ENCODE results near the gene HIGD1C.
"Not testable (repeated sequence)": the region's sequence is repeated elsewhere in the genome, so short reads cannot be mapped to it uniquely, and the experiment has no call there.

HIGD1C gene

DNA sequence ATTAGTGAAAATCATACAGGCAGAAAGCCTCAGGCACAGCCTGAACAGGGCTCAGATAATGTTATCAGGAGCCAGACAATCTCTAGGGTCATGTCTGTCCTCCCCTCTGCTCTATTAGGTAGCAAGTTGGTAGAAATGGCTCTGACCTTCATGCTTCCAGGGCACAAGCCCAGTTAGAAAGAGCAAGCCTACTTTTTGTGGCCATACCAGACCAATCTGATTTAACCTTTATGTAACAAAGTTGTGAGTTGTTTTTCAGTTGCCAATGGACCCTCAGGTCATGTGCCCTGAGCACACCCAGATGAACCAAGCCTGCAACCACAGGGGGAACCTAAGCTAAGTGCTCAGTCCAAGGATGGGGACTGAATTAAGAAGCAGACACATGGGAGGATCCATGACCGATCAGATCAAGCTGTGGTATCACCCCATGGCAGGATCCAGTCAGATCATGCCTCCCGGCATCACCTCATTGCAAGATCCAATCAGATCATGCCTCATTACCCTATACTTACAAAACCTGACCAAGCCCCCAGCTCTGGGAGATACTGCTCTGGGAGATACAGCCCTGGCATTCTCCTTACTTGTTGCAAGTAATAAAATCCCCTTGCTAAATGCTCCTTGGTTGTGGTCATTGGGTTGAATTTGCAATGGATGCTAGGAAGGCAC is 18.8 kb upstream of the HIGD1C start:
- no peak for DNase-seq (ENCODE audit: low spot score)

DNA sequence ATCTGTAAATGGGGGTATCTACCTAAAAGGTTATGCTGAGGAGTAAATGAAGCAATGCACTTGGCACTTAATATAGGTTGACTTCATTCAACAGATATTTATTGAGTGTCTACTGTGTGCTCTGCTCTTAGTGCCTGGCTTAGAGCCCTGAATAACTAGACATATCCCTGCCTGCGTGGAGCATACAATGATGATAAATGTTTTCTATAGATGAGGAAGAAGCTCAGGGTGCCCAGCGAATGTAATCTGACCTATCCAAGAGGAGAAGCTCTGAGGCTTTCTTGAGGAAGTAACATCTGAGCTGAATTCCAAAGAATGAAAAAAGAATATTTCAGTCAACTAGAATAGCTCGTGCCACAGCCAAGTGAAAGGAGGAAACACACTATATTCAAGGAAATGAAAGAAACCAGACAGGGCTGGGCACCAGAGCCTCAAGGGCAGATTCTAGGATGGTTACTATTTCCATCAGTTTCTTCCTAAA is 17.9 kb upstream of the HIGD1C start:
- DNase-seq (ENCODE audit: low spot score): no peak

DNA sequence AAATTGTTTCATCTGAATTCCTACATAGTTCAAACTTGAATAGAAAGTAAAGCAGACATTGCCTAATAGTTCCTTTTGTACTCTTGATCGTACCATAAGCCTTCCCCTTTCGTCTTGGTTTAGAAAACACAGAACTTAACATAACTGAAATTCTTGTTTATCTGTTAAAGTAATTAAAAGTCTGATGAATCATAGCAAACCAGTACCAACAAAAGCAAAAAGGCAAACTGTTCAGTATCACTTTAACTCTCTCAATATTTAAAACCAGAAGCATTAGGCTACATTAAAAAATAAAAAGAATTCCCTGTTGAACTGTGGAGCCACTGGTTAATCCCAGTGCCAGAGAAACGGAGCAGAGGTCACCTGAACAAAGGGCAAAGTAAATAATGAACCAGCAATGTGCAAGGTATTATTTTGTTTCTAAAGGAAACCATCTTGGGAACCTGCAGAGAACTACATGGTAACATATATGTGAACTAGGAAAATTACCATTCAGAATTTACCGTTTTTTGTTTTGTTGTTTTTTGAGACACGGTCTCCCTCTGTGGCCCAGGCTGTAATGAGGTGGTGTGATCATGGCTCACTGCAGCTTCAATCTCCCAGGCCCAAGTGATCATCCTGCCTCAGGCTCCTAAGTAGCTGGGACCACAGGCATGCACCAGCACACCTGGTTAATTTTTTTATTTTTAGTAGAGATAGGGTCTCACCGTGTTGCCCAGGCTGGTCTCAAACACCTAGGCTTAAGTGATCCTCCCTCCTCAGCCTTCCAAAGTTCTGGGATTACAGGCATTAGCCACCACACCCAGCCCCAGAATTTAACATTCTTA is 17.1 kb upstream of the HIGD1C start:
- DNase-seq (ENCODE audit: low spot score): no peak

DNA sequence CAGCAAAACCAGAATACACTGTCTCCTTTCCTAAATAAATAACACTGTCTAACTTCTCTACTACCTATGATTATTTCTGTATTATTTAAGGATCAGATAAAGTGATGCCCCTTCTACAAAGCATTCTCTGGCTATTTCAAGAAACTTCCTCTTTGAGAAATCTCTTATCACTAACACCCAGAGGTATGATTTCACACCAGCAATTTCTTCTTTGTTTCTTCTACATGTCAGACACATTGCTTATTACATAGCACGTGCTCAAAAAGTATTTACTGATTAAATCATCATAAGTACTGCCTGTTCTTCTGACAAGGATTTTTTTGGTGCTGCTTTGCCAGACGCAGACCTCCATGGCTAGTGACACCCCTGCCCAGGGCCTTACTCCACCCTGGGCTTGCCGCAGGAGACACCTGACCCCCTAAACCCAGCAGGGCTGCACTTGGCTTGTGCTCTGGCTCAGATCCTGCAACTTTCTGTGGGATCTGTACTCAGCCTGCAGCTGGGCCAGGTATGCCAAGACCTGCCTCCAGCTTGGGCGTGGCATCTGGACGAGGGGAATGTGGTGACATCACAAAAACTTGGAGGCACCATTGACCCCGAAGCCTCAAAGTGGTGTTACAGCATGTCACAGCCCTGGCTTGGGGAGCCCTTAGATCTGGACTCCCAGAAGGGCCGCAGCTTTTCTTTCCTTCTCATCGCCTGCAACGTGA is 15.4 kb upstream of the HIGD1C start:
- no peak for DNase-seq (ENCODE audit: low spot score)

DNA sequence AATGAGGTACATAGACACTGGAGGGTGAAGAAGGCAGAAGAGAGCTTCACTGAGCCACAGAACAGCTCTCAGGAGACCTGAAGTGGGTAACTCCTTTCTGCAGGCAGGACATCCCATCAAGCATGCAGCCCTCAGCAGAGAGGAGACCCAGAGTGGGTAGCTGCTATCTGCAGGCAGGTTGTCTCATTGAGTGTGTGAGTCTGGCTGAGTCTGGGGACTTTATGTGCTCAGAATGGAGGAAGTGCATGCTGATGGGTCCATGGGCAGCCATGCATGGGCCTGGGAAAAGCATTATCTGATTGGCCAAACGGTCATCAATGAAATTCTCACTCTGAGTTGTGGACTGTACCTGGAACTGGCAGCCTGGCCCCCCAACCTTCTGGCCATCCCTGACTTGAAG is 14.7 kb upstream of the HIGD1C start:
- no peak for DNase-seq (ENCODE audit: low spot score)

DNA sequence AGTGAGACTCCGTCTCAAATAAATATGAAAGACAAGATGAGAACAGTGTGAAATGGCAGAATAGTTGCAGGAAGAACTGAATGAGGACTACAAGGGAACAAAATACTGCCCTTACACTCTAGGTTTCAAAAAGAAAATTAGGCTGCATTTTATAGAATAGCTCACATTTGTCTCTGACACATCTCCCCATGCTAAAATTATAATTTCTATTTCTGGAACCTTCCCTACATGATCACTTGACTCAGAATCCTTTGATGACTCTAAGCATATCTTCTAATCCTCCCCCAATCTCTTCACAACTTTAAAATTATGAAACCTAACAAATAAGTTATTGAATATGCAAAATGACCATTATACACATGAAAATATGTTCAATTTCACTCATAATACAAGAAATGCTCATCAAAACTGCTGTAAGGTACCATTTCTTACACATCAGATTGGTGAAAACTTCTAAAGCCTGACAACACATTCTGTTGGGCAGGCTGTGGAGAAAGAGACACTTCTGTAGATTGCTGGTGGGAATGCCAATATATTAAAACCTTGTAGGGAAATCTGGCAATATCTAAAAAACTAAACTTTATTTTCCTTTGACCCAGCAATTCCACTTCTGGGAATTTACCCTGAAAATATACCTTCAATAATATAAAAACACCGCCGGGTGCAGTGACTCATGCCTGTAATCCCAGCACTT is 4.3 kb upstream of the HIGD1C start:
- no peak for DNase-seq (ENCODE audit: low spot score)

DNA sequence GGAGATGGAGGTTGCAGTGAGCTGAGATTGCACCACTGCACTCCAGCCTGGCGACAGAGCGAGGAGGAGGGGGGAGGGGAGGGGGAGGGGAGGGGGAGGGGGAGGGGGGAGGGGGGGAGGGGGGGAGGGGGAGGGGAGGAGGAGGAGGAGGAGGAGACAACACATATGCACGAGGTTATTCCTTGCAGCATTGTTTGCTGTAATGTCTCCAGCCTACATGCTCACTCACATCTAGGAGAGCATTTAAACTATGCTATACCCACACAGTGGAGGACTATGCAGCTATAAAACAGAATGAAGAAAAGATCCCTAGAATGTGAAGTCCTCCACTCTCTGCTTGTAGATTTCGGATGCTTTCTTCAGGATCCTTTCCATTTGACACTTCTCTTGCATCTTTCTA is 3.5 kb upstream of the HIGD1C start:
- DNase-seq (ENCODE audit: low spot score): no peak

DNA sequence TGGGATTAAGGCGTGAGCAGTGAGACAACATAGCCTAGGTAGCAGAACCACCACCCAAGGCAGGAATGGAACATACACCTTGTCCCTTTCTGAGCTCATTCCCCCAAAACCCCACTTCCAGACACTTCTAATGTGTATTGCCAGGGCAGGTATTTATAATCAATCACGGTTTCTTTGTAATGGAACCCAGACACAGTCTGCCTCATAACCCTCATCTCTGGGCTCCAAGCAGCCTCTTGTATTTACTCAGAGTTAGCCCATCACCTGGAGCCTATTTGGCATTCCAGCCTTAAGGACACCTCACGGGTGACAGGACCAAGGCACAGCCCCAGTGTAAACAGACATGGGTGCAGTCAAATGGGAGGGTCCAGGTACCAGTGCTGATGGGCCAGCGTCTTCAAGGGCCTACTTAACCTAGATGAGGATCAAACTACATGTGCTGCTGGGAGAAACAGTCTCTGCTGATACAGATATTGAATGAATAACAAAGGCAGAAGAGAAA is 2.5 kb upstream of the HIGD1C start:
- DNase-seq (ENCODE audit: low spot score): peak; percentile 42

DNA sequence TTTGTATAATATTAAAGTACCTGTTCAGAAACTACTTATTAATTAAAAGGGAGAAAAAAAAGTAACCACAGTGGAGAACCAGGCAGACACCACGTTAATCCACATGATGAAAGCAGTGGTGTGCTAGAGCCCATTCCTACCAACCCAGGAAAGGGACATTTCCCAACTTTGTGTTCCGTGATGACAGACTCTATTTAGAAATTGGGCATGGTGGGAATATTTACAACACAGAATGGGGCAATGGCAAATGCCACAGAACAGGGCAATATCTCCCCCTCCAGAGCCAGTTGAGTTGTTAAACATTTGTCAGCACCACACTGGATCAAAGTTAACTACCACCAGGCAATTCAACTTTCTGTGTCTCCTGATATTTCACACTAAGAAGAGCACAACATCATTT is 1.2 kb upstream of the HIGD1C start:
- no peak for DNase-seq (ENCODE audit: low spot score)

DNA sequence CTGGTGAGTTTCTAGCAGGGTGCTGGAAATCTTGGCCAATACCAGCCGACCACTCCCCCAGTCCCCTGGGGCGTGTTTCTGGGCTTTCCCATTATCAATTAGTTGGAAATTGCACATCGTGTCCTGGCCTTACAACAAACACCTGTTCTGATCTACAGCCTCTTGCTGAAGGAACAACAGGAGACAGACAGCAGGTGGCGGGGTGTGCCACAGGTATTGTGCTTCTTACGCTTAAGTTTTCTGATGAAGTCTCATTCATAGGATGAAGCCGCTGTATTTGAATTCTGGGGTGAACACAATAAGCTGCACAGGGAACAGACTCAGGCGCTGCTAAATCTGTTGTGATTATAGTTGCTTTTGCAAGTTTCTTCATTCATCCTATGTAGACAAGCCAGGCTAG is 703 bp downstream of the HIGD1C start:
- DNase-seq (ENCODE audit: low spot score): no peak

DNA sequence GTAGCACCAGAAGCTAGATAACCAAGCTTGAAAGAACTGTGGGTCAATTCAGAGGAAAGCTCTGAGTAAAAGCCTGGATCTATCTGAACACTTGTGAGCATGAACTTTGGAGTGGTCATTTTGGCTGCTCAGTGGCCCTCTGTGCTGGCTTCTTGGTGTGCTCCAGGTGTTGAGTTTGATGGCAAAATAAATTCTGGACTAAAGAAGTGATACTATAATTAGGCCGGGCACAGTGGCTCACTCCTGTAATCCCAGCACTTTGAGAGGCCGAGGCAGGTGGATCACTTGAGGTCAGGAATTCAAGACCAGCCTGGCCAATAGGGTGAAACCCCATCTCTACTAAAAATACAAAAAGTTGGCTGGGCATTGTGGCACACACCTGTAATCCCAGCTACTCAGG is 2.4 kb downstream of the HIGD1C start:
- not testable (repeated sequence) for DNase-seq (ENCODE audit: low spot score)

DNA sequence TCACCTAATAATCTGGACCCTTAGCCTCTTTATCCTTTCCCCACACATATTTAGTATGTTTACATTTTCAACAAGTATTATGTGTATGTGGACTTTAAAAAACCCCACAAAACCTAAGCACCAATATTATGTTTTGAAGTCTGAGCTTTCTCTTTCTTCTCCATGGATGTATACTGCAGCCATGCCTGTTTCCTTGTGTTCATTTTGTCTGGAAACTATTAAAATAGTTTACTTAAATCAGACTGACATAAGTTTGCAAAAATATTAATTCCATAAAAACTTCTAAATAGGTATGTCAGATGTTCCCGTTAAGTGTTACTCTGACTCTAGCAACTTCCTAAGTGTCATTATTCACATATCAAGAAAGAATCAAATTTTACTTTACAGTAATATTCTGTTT is 2.9 kb downstream of the HIGD1C start:
- no peak for DNase-seq (ENCODE audit: low spot score)

DNA sequence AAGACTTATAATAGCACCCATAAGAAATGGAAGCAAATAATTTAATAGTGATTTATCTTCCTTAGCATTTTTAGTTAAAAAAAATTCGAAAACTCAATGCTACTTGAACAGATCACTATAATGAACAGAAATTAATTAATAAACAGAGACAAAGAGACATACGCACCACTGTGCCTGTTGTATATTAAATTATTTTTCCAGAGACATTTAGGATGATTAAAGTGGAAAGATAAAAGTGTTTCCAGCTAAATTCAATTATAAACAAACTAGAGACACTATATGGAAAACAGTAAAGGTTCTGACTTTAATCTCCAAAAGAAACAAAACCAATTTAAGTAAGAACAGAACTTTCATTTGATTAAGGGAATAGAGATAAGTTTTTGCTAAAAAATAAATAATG is 3.4 kb downstream of the HIGD1C start:
- no peak for DNase-seq (ENCODE audit: low spot score)

DNA sequence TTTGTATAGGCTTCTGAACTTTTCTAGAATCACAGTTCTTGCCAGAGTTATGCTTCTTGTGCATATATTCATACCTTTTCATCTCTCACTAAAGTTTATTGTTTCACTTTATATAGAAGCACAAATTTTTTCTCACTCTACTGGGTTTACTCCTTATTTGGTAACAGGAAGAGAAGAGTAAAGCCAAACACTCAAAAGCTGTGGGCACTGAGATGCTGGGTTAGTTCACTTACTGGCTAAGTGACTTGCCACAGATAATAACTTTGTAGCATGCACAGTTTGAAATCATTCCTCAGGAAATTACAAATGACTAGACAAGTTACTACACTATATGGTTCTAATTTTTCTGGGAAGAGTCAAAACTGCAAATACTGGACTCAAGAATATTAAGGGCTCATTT is 7.8 kb downstream of the HIGD1C start:
- no peak for DNase-seq (ENCODE audit: low spot score)

DNA sequence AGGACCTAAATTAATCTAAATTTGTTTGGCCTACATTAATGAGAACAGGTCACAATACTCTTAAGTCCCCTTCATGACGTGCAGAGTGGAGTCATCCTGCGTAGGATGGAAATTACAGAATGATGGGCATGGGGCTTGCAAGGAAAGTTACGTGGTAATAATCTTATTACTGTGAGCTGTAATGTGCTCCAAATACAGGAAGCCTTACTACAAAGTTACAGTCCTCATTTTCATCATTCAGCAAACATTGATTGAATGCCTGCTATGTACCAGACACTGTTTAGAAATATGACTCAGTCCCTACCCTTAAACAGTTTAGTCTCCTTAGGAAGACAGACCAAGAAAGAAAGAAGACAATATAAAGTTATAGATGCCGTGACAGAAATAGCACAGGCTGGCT is 9.4 kb downstream of the HIGD1C start:
- no peak for DNase-seq (ENCODE audit: low spot score)

DNA sequence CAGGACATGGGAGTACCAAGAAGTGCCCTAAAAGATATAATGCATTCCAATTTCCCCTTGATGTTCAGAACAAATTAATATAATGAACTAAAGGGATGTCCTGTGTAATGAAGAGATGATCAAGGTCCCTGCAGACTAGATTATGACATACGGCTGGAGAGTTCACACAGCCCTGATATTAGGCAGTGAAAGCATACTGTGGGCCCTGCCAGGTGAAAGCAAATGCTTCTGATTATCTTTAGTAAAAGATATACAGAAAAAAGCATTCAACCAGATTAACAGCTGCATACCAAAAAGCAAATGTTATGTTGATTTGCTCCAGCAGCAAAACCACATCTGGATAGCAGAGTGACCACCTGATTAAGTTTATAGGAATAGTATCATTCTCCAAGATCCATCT is 12.1 kb downstream of the HIGD1C start:
- no peak for DNase-seq (ENCODE audit: low spot score)

DNA sequence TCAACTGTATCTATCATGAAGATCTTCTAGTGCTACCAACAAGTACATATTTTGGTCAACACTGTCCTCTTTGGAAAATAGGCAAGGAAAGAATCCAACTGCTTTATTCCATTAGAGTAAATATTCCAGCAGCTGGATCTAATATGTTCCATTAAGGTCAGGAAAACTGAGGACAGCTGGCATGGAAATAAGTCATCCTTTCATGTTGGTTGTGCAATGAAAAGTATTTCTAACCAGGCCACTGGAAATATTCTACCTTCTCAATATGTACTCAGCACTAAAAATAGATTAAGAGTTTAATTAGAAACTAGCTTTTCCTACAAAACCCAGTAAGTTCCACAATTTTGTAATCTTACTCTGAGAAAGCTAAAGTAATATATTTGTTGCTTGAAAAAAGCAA is 19.6 kb downstream of the HIGD1C start:
- no peak for DNase-seq (ENCODE audit: low spot score)

DNA sequence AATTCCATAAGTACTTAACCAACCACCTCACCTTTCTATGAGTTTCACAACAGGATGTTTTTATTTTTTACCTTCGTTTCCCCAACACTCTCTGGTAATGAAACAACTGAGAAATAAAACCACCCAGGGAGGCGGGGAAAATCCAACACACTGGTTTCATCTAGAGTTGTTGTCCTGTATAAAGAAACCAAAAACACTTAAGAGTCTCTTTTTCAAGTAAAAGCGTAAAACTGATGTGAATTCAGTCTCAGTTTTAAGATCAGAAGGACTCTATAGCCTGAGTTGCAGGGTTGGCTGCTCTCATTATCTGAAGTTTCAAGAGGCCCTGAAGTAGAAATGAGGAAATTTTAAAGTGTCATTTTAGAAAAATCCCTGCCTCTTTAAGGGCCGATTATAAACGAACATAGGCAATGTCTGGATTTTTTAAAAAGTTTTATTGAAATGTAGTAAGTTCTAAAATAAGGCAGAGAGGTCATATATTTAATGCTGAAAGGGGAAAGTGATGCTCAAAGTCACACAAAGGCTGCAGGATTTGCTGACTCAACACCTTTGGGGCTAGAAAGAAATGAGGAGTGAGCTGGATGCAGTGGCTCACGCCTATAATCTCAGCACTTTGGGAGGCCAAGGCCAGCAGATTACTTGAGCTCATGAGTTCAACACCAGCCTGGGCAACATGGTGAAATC is 27.2 kb downstream of the HIGD1C start:
- DNase-seq (ENCODE audit: low spot score): no peak

DNA sequence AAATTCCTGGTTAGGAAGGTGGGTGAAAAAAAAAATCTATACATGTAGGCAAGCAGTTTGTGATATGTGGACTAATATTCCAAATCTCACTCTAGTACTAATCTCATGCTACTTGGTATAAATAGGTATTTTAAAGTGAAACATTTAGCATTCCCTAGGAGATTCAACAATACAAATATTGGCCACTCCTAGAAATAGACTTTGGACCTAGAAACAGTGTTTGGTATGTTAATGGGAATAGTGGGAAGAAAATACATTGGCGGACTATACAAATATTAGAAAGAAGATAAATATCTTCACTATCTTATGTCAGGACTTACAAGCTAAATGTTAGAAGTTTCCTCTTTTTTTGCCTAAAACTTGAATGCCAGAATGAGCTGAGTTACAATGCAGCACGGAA is 28.2 kb downstream of the HIGD1C start:
- DNase-seq (ENCODE audit: low spot score): no peak

DNA sequence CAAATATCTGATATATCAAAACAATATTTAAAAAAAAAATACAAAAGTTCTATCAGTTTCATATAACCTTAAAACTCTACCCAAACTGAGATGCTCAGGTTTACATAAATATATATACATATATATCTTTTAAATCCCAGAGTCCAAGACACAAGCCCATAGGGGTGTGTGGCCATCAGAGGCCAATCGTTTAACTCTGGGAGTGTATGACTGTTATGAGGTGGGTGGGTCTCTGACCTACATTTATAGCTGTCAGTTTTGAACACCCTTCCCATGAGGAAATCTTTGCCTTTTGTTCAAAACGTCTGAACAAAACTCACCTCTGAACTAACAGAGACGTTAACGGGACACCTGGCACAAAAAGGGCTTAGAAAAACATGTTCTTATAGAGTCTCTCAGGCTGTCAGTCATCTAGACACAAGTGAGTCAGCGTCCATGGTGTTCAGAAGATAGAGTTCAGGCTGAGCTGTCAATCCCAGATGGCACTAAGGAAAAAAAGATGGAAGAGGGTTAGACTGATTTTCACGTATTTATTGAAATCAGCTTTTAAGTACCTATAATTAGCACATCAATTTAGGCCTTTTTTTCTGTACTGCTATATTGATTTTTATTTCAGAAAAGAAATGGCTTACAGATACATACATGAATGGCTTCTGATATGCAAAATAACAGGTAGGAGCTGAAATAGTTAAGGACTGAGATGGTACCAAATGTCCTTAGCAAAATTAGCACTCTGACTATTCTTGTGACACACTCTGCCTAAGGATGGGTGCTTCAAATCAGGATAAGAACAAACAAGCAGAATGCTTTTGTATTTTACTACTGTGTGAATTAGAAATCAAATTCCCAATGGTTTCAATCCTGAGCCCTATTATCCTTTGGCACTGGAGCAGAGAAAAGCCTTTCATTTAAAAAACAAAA is 29.2 kb downstream of the HIGD1C start:
- no peak for DNase-seq (ENCODE audit: low spot score)
